GM12874 (cell line): ENCODE data around the gene F11R.

Experiments used
- CTCF ChIP-seq: IDR thresholded peaks from 2 replicates; pipeline ENCODE4 v1.5.1; 2011; ENCODE audit warnings: low read depth, mild to moderate bottlenecking, control low read depth, low read length, moderate library complexity; ENCODE audit not compliant: insufficient read depth

The F11R gene

GRCh38 chr1:161018631-161018930 lies 2.4 kb downstream of the F11R start:
- no peak for TF ChIP-seq CTCF

- no peak for TF ChIP-seq CTCF
Observed at GRCh38 chr1:161017756-161018630, 3.0 kb downstream of the F11R start.

- no peak for TF ChIP-seq CTCF
Observed at GRCh38 chr1:161013488-161014230, 7.3 kb downstream of the F11R start.

- TF ChIP-seq CTCF, result no peak
Observed at GRCh38 chr1:161013131-161013487, 7.8 kb downstream of the F11R start.

- no peak for TF ChIP-seq CTCF
Observed at GRCh38 chr1:161012420-161012819, 8.5 kb downstream of the F11R start.

- TF ChIP-seq CTCF, result no peak
Observed at GRCh38 chr1:161009602-161010211, 11.2 kb downstream of the F11R start.

GRCh38 chr1:161008869-161009510 lies 12.0 kb downstream of the F11R start:
- TF ChIP-seq CTCF, result no peak
